ENCODE data around the gene RRAGD. TPM values are rescaled to one million over a fixed set of nuclear protein-coding genes. Genes with fewer than 3 reads are reported as not detected.

The RRAGD gene
- 3.6 to 5.6 TPM (median 4.5 TPM) in 5 replicates for total RNA-seq (2022; extraction: Qiagen RNA extraction)

DNA sequence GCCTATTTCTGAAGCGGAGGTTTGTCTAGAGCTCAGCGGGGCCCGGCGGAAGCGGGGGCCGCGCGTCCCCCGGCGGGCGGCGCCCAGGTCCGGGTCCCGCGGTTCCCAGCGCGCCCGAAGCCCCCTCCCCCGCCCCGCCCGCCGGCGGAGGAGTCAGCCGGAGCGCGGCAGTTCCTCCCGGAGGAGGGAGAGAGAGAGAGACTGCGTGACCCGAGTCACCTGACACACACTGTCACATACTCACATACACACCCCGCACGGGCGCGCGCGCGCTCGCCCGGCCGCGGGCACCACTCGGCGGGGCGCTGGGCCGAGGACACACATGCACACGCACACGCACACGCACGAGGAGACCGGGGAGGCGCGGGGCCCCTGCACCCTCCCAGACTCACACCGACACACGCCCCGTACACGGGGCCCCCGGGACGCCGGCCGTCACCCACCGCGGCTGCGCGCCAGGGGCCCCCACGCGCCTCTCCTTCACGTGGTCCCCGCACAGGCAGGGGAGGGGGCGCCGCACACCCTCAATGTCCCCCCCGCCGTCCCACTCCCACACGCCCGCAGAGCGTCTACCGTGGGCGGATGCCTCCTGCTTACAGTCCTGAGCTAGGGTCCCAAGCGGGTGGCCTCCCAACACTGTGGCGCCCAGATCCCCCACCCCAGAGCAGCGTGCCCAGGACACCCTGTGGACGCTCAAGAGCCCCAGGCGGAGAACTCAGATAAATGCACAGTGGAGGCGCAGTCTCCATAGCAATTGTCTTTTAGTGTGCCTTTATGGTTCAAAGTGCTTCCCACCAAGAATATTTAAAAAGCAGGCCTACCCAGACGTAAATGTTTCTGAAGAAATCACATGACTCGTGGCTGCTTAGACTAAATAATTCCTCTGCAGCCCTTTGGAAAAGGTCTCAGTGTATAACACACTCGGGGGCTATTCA is at the start of gene RRAGD:
TSS of gene RRAGD (minus strand) at position 203 of the 935 bp plus-strand sequence. CDS start 280 bp downstream, outside the sequence.

DNA sequence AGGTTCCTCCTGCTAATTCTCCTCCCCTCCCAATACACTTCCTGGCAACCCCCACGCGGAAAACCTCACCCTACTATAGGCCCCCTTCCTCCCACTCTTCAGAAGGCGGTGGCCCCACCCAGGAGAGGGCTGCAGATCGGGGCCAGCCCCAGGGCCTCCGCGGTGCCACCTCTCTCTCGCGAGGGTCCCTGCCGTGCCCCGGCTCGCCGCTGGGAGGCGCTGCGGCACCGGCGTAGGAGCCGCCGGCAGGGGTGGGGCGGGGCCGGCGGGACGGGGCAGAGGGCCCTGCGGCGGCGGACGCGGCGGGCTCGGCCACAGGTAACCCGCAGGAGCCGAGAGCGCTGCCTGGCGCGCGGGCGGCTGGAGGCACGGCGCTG is 20.8 kb upstream of the RRAGD start, which contains the start of gene ANKRD6:
TSS of gene ANKRD6 (plus strand) at position 278 of the 377 bp plus-strand sequence. CDS start 133,825 bp downstream, outside the sequence.

DNA sequence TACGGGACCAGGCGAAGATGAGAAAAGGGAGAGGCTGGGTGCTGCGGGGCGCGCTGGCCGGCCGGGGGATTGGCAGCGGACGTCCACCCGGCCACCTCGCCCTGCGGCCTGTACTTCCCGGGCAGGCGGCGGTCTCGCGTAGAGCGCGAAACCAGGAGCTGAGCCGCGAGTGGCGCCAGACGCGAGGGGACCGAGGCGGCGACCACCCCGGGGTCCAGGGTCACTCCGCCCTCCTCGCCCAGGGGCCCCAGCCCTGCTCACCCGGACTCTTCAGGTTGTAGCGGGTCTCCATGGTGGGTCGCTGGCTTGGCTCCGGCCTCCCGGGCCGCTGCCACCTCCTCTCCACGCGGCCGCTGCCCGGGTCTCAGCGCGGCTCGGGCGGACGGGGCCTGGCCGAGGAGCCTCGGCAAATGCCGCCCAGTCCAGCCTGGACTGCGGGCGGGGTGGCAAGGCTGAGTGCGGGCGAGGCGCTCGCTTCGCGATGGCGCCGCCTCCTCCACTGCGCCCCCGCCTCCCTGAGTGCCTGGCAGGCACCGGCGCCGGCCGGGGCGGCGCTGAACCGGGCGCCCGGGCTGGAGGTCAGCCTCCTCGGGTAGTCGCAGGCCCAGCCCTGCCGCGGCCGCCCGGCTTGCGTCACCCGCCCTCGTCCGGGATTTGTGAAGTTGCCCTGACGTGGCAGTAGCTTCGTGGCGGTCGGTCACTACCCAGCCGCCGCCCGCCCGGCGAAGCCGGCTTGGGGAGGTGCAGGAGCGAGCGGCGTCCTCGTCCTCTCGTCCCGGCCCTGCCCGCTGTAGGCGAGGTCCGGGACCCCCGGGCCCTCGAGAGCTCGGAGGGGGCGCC is 59.6 kb downstream of the RRAGD start, which contains the start of gene UBE2J1:
TSS of gene UBE2J1 (minus strand) at position 445 of the 840 bp plus-strand sequence. CDS start at position 292, 153 bp downstream.

GRCh38 chr6:89315249-89315885 is 96.7 kb downstream of the RRAGD start, which contains the start of gene GABRR2:
Gene GABRR2 (minus strand): TSS chr6:89315299. CDS start chr6:89315165, 134 bp downstream.

Other genes starting within 250 kb of the RRAGD start
- not detected in 5 replicates for gene GABRR1, start 194.9 kb downstream of the RRAGD start, total RNA-seq (2022; extraction: Qiagen RNA extraction)
- gene GABRR2, start 97.0 kb downstream of the RRAGD start, total RNA-seq (2022; extraction: Qiagen RNA extraction), result 0.05 to 0.07 TPM in 2 of 5 replicates, not detected in the others
- 14.2 to 16.8 TPM (median 16.0 TPM) in 5 replicates for gene UBE2J1, start 59.6 kb downstream of the RRAGD start, total RNA-seq (2022; extraction: Qiagen RNA extraction)
- gene ANKRD6, start 20.9 kb upstream of the RRAGD start, total RNA-seq (2022; extraction: Qiagen RNA extraction), result 1.3 to 2.1 TPM (median 1.8 TPM) in 5 replicates
- 28.8 to 35.2 TPM (median 32.1 TPM) in 5 replicates for gene LYRM2, start 226.5 kb upstream of the RRAGD start, total RNA-seq (2022; extraction: Qiagen RNA extraction)

Data from A549 treated with dexamethasone at 1 μM for 4 hours (cell line).